ENCODE data around the gene NOP14. TPM values are rescaled to one million over a fixed set of nuclear protein-coding genes. Genes with fewer than 3 reads are reported as not detected.
"Not testable (repeated sequence)": the region's sequence is repeated elsewhere in the genome, so short reads cannot be mapped to it uniquely, and the experiment has no call there.

Gene NOP14
- total and polyA plus RNA-seq, 2 donors, result 11.3 to 17.0 TPM

DNA sequence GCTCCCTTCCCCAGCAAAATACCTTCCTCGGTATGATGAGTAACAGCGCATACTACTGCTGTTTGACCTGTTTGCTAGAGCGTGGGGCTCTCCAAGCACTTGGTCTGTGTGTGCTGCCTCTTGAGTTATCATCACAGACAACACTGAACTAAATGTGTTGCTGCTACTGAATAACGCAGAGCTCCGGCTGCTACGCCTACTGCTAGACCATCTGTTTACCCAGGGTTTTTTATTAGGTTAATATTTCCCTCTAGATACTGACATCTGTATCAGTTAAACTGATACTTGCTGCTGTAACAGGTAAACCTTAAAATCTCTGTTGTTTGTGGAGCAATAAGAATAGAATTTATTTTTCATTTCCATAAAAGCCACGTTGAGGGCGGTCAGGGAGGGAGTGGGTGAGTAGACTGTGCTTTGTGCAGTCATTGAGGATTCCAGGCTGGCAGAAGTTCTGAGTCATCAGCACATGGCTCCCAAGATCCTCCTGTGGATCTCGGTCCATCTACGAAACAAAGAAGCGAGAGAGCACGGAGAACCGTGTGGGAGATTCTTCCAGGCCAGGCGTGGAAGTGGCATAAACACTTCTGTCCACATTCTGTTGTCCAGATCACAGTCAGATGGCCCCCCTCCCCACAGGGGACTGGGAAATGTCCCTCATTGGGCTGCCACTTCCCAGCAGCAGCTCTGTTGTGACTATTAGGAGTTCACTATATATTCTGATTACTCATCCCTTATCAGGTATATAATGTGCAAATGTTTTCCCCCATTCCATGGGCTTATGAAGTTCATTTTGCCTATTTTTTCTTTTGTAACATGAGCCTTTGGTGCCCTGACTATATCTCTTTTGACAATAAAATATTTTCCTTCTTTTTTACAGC is 14.2 kb upstream of the NOP14 start:
- WGBS, result 77% methylated on average over 14 of the region's 14 CpGs

GRCh38 chr4:2971275-2971674 is 8.1 kb upstream of the NOP14 start:
- DNase-seq (ENCODE audit: extremely low spot score), result no peak
- WGBS, result 90% methylated on average over 3 of the region's 3 CpGs
- H3K4me1 ChIP-seq (ENCODE audit: insufficient read depth), result no peaks in the 10 kb centered on the region
- no peak overlapping the region for H3K4me3 ChIP-seq (ENCODE audit: low read depth, low read length)
- no peak overlapping the region for H3K27ac ChIP-seq (ENCODE audit: low read depth)
- no peaks in the 10 kb centered on the region for H3K36me3 ChIP-seq (ENCODE audit: insufficient read depth)

More for the DNA sequence above, 14.2 kb upstream of the NOP14 start:
- DNase-seq (ENCODE audit: extremely low spot score), result no peak
- no peak overlapping the region for H3K4me3 ChIP-seq (ENCODE audit: low read depth, low read length)
- no peaks in the 10 kb centered on the region for H3K4me1 ChIP-seq (ENCODE audit: insufficient read depth)
- no peak overlapping the region for H3K27ac ChIP-seq (ENCODE audit: low read depth)
- no peaks in the 10 kb centered on the region for H3K36me3 ChIP-seq (ENCODE audit: insufficient read depth)

DNA sequence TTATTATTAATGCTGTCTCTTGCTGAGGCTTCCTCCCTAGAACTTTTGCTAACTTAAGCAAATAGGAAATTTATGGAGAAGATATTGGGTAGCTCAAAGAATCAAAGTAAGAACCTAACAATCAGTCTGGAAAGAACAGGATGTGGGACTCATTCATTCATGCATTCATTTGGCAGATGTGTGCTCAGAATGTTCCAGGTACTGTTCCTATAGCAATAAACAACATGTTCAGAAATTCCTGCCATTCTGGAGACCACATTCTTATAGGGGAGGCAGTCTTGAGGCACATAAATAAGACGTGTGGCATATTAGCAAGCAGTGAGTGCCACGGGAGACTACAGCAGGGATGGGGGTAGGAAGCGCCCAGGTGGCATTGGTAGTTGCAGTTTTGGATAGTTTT is 5.2 kb upstream of the NOP14 start:
- Histone ChIP-seq H3K36me3 (ENCODE audit: insufficient read depth) (no peaks in the 10 kb centered on the region), H3K4me3 (ENCODE audit: low read depth, low read length) (no peak overlapping the region), H3K27ac (ENCODE audit: low read depth) (no peak overlapping the region), H3K4me1 (ENCODE audit: insufficient read depth) (no peaks in the 10 kb centered on the region)
- WGBS, result 73% methylated on average over 3 of the region's 3 CpGs
- no peak for DNase-seq (ENCODE audit: extremely low spot score)

DNA sequence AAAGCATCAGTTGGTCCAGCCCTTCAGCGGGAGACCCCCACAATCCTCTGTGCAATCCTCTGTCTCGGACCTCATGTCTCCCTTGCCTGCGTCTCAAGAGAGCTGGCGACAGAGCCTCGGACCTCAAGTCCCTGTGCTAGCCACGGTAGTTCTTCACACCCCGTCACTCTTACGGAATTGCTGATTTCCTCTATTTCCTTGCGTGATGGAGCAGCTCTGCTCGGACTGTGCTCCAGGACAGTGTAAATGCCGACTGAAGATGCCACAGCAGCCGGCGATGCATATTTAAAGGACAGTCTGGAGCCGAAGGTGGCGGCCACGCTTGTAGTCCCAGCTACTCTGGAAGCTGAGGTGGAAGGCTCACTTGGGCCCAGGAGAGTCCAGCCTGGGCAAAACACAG is 2.1 kb upstream of the NOP14 start:
- no peak overlapping the region for H3K27ac ChIP-seq (ENCODE audit: low read depth)
- no peak overlapping the region for H3K4me3 ChIP-seq (ENCODE audit: low read depth, low read length)
- WGBS, result 92% methylated on average over 16 of the region's 16 CpGs
- no peaks in the 10 kb centered on the region for H3K4me1 ChIP-seq (ENCODE audit: insufficient read depth)
- no peak for DNase-seq (ENCODE audit: extremely low spot score)
- no peaks in the 10 kb centered on the region for H3K36me3 ChIP-seq (ENCODE audit: insufficient read depth)

DNA sequence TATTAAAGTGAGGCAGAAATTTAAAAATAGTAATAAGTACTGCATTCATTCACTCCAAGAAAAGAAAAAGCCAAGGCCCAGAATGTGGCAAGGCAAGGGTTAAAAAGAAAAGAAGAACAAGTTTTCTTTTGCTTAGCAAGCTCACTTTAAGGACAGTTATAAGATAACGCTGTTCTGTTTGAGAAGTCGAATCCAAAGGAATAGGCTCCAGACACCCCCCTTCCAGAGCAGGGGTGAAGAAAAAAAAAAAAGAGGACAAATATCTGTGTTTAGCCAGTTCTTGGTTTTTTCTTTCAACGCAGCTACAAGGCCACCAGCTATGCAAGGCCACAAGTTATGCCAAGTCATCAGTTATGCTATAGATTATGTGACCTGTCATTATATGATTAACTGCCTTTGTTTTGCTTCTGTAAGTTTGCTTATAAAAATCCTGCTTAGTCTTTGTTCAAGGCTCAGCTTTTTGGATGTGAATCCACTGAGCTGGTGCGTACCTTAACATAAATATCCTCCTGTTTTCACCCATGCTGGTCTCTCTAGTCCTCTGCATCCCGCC is 1.6 kb upstream of the NOP14 start:
- Histone ChIP-seq H3K36me3 (ENCODE audit: insufficient read depth) (no peaks in the 10 kb centered on the region), H3K4me3 (ENCODE audit: low read depth, low read length) (no peak overlapping the region), H3K4me1 (ENCODE audit: insufficient read depth) (no peaks in the 10 kb centered on the region), H3K27ac (ENCODE audit: low read depth) (no peak overlapping the region)
- no peak for DNase-seq (ENCODE audit: extremely low spot score)
- WGBS, result 52% methylated on average over 5 of the region's 5 CpGs

DNA sequence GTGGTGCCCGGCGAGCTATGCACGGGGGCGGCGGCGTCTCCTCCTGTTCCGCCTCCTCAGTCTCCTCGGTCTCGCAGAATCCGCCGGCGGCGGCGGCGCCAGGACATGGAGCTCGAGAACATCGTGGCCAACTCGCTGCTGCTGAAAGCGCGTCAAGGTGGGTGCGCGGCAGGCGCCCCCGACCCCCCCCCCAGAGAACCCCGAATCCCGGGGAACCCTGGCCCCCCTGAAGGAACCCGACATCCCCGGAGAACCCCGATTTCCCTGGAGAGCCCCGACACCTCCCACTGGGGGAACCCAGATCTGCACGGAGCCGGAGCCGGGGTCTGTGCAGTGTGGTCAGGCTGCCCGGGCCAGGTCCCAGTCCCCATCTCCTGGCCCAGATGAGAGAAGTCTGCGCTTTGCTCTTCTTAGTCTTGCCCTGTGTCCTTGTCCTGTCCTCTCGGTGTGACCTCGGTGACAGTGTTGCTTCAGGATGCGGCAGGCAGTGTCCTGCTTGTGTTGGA is 813 bp upstream of the NOP14 start:
- WGBS, result under 1% methylated on average over 38 of the region's 38 CpGs
- H3K36me3 ChIP-seq (ENCODE audit: insufficient read depth), result no peaks in the 10 kb centered on the region
- peak overlapping the region; percentile 89 for H3K4me3 ChIP-seq (ENCODE audit: low read depth, low read length)
- no peak for DNase-seq (ENCODE audit: extremely low spot score)
- H3K27ac ChIP-seq (ENCODE audit: low read depth), result no peak overlapping the region
- H3K4me1 ChIP-seq (ENCODE audit: insufficient read depth), result no peaks in the 10 kb centered on the region

- Histone ChIP-seq H3K36me3 (ENCODE audit: insufficient read depth) (no peaks in the 10 kb centered on the region), H3K4me1 (ENCODE audit: insufficient read depth) (no peaks in the 10 kb centered on the region), H3K27ac (ENCODE audit: low read depth) (peak overlapping the region; percentile 79), H3K4me3 (ENCODE audit: low read depth, low read length) (peak overlapping the region; percentile 89)
- under 1% methylated on average over 40 of the region's 40 CpGs for WGBS
- no peak for DNase-seq (ENCODE audit: extremely low spot score)
Measured at GRCh38 chr4:2962614-2963174, 512 bp downstream of the NOP14 start.

- no peaks in the 10 kb centered on the region for H3K4me1 ChIP-seq (ENCODE audit: insufficient read depth)
- no peak for DNase-seq (ENCODE audit: extremely low spot score)
- no peak overlapping the region for H3K27ac ChIP-seq (ENCODE audit: low read depth)
- no peaks in the 10 kb centered on the region for H3K36me3 ChIP-seq (ENCODE audit: insufficient read depth)
- peak overlapping the region; percentile 89 for H3K4me3 ChIP-seq (ENCODE audit: low read depth, low read length)
- 41% methylated on average over 14 of the region's 14 CpGs for WGBS
Measured at GRCh38 chr4:2961811-2962441, 1.3 kb downstream of the NOP14 start.

DNA sequence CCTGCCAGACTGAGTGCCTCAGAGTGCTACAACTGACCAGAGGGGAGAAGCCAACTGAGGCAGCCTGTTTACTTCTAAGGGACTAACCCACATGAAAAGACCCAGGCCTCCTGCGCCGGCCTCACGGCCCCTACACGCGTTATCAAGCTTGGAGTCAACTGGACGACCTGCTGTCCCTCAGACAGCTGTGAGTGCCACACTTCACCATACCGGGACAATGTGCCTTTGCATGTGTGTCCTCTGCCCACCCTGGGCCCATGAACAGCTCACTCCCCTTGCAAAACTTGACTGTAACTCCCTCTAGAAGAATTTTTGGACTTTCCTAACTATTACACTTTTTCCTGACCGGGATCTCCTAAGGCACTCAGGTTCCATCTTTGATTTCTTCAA is 1.8 kb downstream of the NOP14 start:
- Histone ChIP-seq H3K4me1 (ENCODE audit: insufficient read depth) (no peaks in the 10 kb centered on the region), H3K4me3 (ENCODE audit: low read depth, low read length) (no peak overlapping the region), H3K36me3 (ENCODE audit: insufficient read depth) (no peaks in the 10 kb centered on the region), H3K27ac (ENCODE audit: low read depth) (no peak overlapping the region)
- WGBS, result 64% methylated on average over 8 of the region's 8 CpGs
- no peak for DNase-seq (ENCODE audit: extremely low spot score)

DNA sequence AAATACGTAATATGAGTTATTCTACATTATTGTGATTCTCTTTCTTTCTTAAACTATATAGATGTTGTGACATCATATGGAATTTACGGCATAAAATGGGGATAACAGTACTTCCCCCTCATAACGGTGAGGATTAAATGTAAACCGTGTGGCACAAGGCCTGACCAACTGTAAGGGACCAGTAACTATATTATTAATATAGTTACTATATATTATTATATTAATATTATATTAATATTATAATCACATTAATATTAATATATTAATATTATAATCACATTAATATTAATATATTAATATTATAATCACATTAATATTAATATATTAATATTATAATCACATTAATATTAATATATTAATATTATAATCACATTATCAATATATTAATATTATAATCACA is 2.8 kb downstream of the NOP14 start:
- not testable (repeated sequence) for H3K4me1 ChIP-seq (ENCODE audit: insufficient read depth); H3K4me3 ChIP-seq (ENCODE audit: low read depth, low read length); H3K27ac ChIP-seq (ENCODE audit: low read depth); H3K36me3 ChIP-seq (ENCODE audit: insufficient read depth); DNase-seq (ENCODE audit: extremely low spot score)
- WGBS, result 83% methylated on average over 4 of the region's 4 CpGs

GRCh38 chr4:2958446-2958845 is 4.8 kb downstream of the NOP14 start:
- H3K4me3 ChIP-seq (ENCODE audit: low read depth, low read length), result no peak overlapping the region
- H3K4me1 ChIP-seq (ENCODE audit: insufficient read depth), result no peaks in the 10 kb centered on the region
- WGBS, result 66% methylated on average over 9 of the region's 9 CpGs
- no peak overlapping the region for H3K27ac ChIP-seq (ENCODE audit: low read depth)
- H3K36me3 ChIP-seq (ENCODE audit: insufficient read depth), result no peaks in the 10 kb centered on the region
- DNase-seq (ENCODE audit: extremely low spot score), result no peak

GRCh38 chr4:2955186-2956044 is 7.8 kb downstream of the NOP14 start:
- not testable (repeated sequence) for H3K36me3 ChIP-seq (ENCODE audit: insufficient read depth); H3K4me1 ChIP-seq (ENCODE audit: insufficient read depth); H3K27ac ChIP-seq (ENCODE audit: low read depth); H3K4me3 ChIP-seq (ENCODE audit: low read depth, low read length); DNase-seq (ENCODE audit: extremely low spot score)
- 95% methylated on average over 41 of the region's 44 CpGs for WGBS
